GM12875 (cell line): ENCODE results near the gene ARFGAP3.

Experiments used
- H3K4me3 ChIP-seq: one replicate; pipeline ENCODE4 v1.5.1; 2011; ENCODE audit warnings: low read depth, low read length, control low read depth
- CTCF ChIP-seq: IDR thresholded peaks from 2 replicates; pipeline ENCODE4 v1.5.1; 2011; ENCODE audit warnings: low read depth, mild to moderate bottlenecking, control low read depth, inconsistent platforms, low read length, moderate library complexity, borderline replicate concordance; ENCODE audit not compliant: insufficient read depth

ARFGAP3 gene

DNA sequence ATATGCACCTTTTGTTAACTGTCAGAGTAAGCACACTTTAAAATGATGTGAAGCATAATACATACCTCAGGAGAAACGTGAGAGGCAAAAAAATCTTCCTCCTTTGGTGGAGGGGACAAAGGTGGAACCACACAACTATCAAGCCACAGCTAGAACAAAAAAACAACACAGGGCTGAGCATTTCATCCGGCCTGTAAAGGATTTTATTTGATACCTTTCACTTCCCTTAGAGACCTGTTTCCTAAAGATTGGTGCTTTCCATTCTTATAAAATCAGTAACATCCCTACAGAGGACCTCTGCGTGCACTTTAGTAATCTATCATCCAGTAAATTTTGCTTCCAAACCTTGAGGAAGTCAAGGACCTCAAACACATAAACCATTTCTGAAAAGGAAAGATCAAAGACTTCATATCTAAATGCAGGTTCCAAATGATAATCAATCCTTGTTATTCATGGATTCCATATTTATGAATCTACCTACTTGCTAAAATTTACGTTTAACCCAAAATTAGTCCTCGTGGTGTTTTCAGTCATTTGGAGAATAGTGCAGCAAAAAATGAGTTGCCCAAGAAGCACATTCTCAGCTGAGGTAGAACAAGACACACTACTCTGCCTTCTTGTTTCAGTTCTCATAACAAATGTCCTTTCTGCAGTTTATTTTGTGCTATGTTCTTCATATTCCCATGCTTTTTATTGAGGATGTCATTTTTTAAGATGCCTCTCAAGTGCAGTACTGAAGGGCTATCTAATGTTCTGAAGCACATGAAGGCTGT, 22.7 kb downstream of the ARFGAP3 start:
- H3K4me3 ChIP-seq, result no peak overlapping the region
- no peak for TF ChIP-seq CTCF

DNA sequence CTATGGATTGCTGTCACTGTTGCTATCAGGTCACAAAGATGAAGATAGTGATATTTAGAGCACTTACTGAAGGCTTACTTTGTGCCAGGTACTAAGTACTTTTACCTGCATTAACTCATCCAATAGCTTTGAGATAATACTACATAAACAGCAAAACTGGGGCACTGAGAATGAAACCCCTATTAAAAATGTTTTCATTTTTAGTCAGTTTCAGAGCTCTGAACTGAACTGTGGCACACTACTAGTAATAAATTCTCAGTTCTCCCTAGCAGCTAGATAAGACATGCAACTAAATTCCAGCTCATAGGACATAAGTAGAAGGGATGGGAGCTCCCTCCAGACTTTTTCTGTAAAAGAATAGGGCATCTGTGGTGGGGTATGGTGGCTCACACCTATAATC, 24.0 kb downstream of the ARFGAP3 start:
- H3K4me3 ChIP-seq, result no peak overlapping the region
- no peak for TF ChIP-seq CTCF

DNA sequence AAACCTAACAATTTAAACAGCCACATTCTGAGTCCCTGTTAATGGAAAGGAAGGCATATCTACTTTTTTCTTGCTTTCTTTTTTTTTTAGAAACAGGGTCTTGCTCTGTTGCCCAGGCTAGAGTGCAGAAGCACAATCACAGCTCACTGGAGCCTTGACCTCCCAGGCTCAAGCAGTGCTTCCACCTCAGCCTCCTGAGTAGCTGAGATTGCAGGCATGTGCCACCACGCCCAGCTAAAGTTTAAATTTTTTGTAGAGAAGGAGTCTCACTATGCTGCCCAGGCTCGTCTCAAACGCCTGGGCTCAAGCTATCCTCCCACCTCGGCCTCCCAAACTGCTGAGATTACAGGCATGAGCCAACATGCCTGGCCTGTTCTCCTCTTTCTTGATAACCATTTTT, 25.4 kb downstream of the ARFGAP3 start:
- no peak overlapping the region for H3K4me3 ChIP-seq
- TF ChIP-seq CTCF, result no peak

GRCh38 chr22:42830161-42830560, 26.9 kb downstream of the ARFGAP3 start:
- no peak for TF ChIP-seq CTCF
- H3K4me3 ChIP-seq, result no peak overlapping the region

- H3K4me3 ChIP-seq, result no peak overlapping the region
- TF ChIP-seq CTCF, result no peak
These were observed 27.8 kb downstream of the ARFGAP3 start for GRCh38 chr22:42829302-42829701.

- H3K4me3 ChIP-seq, result no peak overlapping the region
- no peak for TF ChIP-seq CTCF
These were observed 31.3 kb downstream of the ARFGAP3 start for GRCh38 chr22:42825796-42826195.

DNA sequence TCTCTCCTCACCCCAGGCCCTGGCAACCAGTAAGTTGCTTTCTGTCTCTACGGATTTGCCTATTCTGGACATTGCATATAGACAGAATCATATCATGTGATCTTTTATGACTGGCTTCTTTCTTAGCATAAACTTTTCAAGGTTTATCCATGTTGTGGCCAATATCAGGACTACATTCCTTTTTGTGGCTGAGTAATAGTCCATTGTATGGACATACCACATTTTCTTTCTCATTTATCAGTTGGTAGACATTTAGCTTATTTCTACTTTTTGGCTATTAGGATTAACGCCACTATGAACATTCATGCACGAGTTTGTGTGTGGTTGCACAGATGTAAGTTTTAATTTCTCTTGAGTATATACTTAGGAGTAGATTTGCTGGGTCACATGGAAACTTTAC, 35.7 kb downstream of the ARFGAP3 start:
- no peak overlapping the region for H3K4me3 ChIP-seq
- no peak for TF ChIP-seq CTCF
